K562 (cell line): ENCODE data around the gene SPHK2. TPM values are rescaled to one million over a fixed set of nuclear protein-coding genes. Genes with fewer than 3 reads are reported as not detected.
A peak's percentile ranks its signal among the peaks of the same experiment; 100 is the strongest.

Experiments used
- ESRRA ChIP-seq: fragments of 450-650 bp; IDR thresholded peaks from 2 replicates; pipeline ENCODE4 v1.6.1; 2014; ENCODE audit warnings: low read depth, mild to moderate bottlenecking, moderate library complexity, borderline replicate concordance
- MCM3 ChIP-seq: fragments of 450-650 bp; IDR thresholded peaks from 2 replicates; pipeline ENCODE4 v1.6.1; 2016
- NUFIP1 ChIP-seq: fragments of 450-650 bp; IDR thresholded peaks from 2 replicates; pipeline ENCODE4 v1.6.1; 2018; ENCODE audit not compliant: partially characterized antibody
- PCBP1 ChIP-seq: fragments of 200-400 bp; formaldehyde crosslinking; IDR thresholded peaks from 2 replicates; pipeline ENCODE4 v1.6.1; 2018; ENCODE audit warnings: mild to moderate bottlenecking, low read depth, low read length; ENCODE audit not compliant: poor library complexity, severe bottlenecking
- PML ChIP-seq: IDR thresholded peaks from 2 replicates; pipeline ENCODE4 v1.6.1; 2012; ENCODE audit warnings: low read length, inconsistent platforms
- ZNF217 ChIP-seq: sonication (generic); formaldehyde crosslinking; IDR thresholded peaks from 2 replicates; pipeline ENCODE4 v1.8.0; 2022; ENCODE audit warnings: mild to moderate bottlenecking, missing genetic modification reagents
- ZNF79 ChIP-seq: fragments of 250-450 bp; sonication (Bioruptor Pico); IDR thresholded peaks from 2 replicates; pipeline ENCODE4 v1.4.0; 2020; ENCODE audit warnings: low read depth, mild to moderate bottlenecking, moderate library complexity
- ZZZ3 ChIP-seq: fragments of 450-650 bp; IDR thresholded peaks from 2 replicates; pipeline ENCODE4 v1.6.1; 2016; ENCODE audit warnings: antibody characterized with exemption, mild to moderate bottlenecking, moderate library complexity
- polyA plus RNA-seq, 8 experiments: library from polyadenylated mRNA; depleted of rRNA in 4 of 8; stranded (reverse) in 5 of 8; unstranded in 3 of 8; fragments of >200 nt; fragmentation: Nextera tagmentation in 2 of 8; fragmentation: Illumina TruSeq in 1 of 8; extraction: Ambion mirVana in 2 of 8; extraction: Trizol in 1 of 8; gene quantifications; 2 replicates each; pipeline versions ENCODE4 v1.2.1 to v1.2.3, GENCODE V29; 2011 to 2014; ENCODE audit warnings: inconsistent platforms in 1 of 8, missing spikeins in 1 of 8
- total RNA-seq, 7 experiments: library from RNA; depleted of rRNA in 6 of 7; stranded (reverse); fragments of >200 nt in 6 of 7; fragmentation: Illumina TruSeq in 2 of 7; extraction: Trizol in 2 of 7; gene quantifications; 2 replicates each; pipeline versions ENCODE4 v1.2.1 to v1.2.3, GENCODE V29; 2011 to 2021; ENCODE audit warnings: low replicate concordance in 1 of 7
- TF ChIP-seq, protein P1 (sequence below), 2 experiments: fragments of 450-650 bp in 1 of 2; sonication (generic) in 1 of 2; formaldehyde crosslinking in 1 of 2; IDR thresholded peaks in 1 of 2; conservative IDR thresholded peaks in 1 of 2; 2 replicates each; pipeline versions ENCODE4 v1.6.1 to v1.8.1; 2016 to 2023; ENCODE audit warnings: mild to moderate bottlenecking in 2 of 2, moderate library complexity in 2 of 2, inconsistent platforms in 1 of 2, missing genetic modification reagents in 1 of 2
- TF ChIP-seq, protein P2 (sequence below): sonication (generic); formaldehyde crosslinking; IDR thresholded peaks from 2 replicates; pipeline ENCODE4 v1.8.1; 2023; ENCODE audit warnings: mild to moderate bottlenecking, missing genetic modification reagents
- TF ChIP-seq, protein P3 (sequence below): fragments of 250-450 bp; sonication (Bioruptor Pico); IDR thresholded peaks from 2 replicates; pipeline ENCODE4 v1.5.0; 2021; ENCODE audit warnings: mild to moderate bottlenecking, borderline replicate concordance
- TF ChIP-seq, protein P4 (sequence below): sonication (generic); formaldehyde crosslinking; IDR thresholded peaks from 2 replicates; pipeline ENCODE4 v1.8.0; 2022; ENCODE audit warnings: mild to moderate bottlenecking, low read depth, missing genetic modification reagents
- TF ChIP-seq, protein P5 (sequence below), 2 experiments: fragments of 450-650 bp; IDR thresholded peaks; 2 replicates each; pipeline ENCODE4 v1.6.1; 2018; ENCODE audit warnings: mild to moderate bottlenecking in 2 of 2, low read depth in 1 of 2; ENCODE audit not compliant: partially characterized antibody in 2 of 2
- TF ChIP-seq, protein P6 (sequence below): fragments of 250-450 bp; sonication (Bioruptor Pico); IDR thresholded peaks from 2 replicates; pipeline ENCODE4 v1.8.0; 2021; ENCODE audit warnings: moderate library complexity, mild to moderate bottlenecking, inconsistent platforms

Gene SPHK2
- total and polyA plus RNA-seq, 9 of the 15 experiments (the other 6 are each of a cell fraction or from before 2014, with no cell fraction given) = 0.10 to 15.2 (median 2.9) TPM

DNA sequence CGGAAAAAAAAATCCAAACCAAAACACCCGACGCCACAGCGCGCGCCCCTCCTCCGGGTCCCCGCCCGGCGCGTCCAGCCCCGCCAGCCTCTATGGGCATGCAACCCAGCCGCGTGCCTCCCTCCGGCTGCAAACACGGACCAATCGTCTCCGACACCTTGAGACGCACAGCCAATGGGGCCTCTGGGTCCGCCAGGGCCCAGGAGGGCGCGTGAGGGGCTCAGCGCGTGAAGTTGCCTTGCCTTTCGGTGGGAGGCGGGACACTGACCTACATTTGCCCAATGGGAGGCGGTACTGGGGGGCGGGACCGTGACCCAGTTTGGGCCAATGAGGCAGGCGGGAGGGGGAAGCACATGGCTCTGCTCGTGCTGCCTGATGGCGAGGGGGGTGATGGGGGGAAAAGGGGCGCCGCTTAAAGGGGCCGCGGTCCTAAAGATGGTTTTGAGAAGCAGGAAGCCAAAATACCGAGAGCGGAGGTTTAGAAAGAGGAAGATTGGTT is 18.2 kb downstream of the SPHK2 start (continued):
- TF ChIP-seq NUFIP1 (no peak), MCM3 (no peak), ZNF217 (CRISPR knock-in tag) (peak; percentile 38; the same call in 1 of the 2 replicates), PCBP1 (no peak), ESRRA (peak; percentile 42; the same call in 1 of the 2 replicates), ZZZ3 (no peak), ZNF79 (CRISPR knock-in tag) (no peak), PML (no peak)
- TF ChIP-seq, protein P1, sequence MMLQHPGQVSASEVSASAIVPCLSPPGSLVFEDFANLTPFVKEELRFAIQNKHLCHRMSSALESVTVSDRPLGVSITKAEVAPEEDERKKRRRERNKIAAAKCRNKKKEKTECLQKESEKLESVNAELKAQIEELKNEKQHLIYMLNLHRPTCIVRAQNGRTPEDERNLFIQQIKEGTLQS (IDR thresholded peaks at IDR 0.05) = no peak
- TF ChIP-seq, protein P1 (CRISPR knock-in tag; conservative IDR thresholded peaks at IDR 0.05) = 0 out of 2 replicates have a peak, but pooled peaks have one; percentile 67
- TF ChIP-seq, protein P2, sequence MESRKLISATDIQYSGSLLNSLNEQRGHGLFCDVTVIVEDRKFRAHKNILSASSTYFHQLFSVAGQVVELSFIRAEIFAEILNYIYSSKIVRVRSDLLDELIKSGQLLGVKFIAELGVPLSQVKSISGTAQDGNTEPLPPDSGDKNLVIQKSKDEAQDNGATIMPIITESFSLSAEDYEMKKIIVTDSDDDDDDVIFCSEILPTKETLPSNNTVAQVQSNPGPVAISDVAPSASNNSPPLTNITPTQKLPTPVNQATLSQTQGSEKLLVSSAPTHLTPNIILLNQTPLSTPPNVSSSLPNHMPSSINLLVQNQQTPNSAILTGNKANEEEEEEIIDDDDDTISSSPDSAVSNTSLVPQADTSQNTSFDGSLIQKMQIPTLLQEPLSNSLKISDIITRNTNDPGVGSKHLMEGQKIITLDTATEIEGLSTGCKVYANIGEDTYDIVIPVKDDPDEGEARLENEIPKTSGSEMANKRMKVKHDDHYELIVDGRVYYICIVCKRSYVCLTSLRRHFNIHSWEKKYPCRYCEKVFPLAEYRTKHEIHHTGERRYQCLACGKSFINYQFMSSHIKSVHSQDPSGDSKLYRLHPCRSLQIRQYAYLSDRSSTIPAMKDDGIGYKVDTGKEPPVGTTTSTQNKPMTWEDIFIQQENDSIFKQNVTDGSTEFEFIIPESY = peak; percentile 97
- TF ChIP-seq, protein P3, sequence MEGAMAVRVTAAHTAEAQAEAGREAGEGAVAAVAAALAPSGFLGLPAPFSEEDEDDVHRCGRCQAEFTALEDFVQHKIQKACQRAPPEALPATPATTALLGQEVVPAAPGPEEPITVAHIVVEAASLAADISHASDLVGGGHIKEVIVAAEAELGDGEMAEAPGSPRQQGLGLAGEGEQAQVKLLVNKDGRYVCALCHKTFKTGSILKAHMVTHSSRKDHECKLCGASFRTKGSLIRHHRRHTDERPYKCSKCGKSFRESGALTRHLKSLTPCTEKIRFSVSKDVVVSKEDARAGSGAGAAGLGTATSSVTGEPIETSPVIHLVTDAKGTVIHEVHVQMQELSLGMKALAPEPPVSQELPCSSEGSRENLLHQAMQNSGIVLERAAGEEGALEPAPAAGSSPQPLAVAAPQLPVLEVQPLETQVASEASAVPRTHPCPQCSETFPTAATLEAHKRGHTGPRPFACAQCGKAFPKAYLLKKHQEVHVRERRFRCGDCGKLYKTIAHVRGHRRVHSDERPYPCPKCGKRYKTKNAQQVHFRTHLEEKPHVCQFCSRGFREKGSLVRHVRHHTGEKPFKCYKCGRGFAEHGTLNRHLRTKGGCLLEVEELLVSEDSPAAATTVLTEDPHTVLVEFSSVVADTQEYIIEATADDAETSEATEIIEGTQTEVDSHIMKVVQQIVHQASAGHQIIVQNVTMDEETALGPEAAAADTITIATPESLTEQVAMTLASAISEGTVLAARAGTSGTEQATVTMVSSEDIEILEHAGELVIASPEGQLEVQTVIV (CRISPR knock-in tag) = no peak
- TF ChIP-seq, protein P4, sequence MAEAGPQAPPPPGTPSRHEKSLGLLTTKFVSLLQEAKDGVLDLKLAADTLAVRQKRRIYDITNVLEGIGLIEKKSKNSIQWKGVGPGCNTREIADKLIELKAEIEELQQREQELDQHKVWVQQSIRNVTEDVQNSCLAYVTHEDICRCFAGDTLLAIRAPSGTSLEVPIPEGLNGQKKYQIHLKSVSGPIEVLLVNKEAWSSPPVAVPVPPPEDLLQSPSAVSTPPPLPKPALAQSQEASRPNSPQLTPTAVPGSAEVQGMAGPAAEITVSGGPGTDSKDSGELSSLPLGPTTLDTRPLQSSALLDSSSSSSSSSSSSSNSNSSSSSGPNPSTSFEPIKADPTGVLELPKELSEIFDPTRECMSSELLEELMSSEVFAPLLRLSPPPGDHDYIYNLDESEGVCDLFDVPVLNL (CRISPR knock-in tag) = peak; percentile 87; the same call in 1 of the 2 replicates
- TF ChIP-seq, protein P5, sequence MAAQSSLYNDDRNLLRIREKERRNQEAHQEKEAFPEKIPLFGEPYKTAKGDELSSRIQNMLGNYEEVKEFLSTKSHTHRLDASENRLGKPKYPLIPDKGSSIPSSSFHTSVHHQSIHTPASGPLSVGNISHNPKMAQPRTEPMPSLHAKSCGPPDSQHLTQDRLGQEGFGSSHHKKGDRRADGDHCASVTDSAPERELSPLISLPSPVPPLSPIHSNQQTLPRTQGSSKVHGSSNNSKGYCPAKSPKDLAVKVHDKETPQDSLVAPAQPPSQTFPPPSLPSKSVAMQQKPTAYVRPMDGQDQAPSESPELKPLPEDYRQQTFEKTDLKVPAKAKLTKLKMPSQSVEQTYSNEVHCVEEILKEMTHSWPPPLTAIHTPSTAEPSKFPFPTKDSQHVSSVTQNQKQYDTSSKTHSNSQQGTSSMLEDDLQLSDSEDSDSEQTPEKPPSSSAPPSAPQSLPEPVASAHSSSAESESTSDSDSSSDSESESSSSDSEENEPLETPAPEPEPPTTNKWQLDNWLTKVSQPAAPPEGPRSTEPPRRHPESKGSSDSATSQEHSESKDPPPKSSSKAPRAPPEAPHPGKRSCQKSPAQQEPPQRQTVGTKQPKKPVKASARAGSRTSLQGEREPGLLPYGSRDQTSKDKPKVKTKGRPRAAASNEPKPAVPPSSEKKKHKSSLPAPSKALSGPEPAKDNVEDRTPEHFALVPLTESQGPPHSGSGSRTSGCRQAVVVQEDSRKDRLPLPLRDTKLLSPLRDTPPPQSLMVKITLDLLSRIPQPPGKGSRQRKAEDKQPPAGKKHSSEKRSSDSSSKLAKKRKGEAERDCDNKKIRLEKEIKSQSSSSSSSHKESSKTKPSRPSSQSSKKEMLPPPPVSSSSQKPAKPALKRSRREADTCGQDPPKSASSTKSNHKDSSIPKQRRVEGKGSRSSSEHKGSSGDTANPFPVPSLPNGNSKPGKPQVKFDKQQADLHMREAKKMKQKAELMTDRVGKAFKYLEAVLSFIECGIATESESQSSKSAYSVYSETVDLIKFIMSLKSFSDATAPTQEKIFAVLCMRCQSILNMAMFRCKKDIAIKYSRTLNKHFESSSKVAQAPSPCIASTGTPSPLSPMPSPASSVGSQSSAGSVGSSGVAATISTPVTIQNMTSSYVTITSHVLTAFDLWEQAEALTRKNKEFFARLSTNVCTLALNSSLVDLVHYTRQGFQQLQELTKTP (IDR thresholded peaks at IDR 0.05; ENCODE audit: low read depth in 1 of 2, partially characterized antibody in 2 of 2) = peak in 1 of 2 experiments; percentile 54
- TF ChIP-seq, protein P6, sequence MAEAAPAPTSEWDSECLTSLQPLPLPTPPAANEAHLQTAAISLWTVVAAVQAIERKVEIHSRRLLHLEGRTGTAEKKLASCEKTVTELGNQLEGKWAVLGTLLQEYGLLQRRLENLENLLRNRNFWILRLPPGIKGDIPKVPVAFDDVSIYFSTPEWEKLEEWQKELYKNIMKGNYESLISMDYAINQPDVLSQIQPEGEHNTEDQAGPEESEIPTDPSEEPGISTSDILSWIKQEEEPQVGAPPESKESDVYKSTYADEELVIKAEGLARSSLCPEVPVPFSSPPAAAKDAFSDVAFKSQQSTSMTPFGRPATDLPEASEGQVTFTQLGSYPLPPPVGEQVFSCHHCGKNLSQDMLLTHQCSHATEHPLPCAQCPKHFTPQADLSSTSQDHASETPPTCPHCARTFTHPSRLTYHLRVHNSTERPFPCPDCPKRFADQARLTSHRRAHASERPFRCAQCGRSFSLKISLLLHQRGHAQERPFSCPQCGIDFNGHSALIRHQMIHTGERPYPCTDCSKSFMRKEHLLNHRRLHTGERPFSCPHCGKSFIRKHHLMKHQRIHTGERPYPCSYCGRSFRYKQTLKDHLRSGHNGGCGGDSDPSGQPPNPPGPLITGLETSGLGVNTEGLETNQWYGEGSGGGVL (CRISPR knock-in tag) = no peak
